NOMO-1 treated with DMSO at 0.1 percent for 48 hours (cell line): Measurements from ENCODE around the gene CAMK2A.
"Not testable (repeated sequence)": the region's sequence is repeated elsewhere in the genome, so short reads cannot be mapped to it uniquely, and the experiment has no call there.

Source experiments
- DNase-seq: peaks from one replicate; lab custom pipeline; 2025; ENCODE audit not compliant: unreplicated experiment; lab: John Stamatoyannopoulos, UW

Gene CAMK2A

DNA sequence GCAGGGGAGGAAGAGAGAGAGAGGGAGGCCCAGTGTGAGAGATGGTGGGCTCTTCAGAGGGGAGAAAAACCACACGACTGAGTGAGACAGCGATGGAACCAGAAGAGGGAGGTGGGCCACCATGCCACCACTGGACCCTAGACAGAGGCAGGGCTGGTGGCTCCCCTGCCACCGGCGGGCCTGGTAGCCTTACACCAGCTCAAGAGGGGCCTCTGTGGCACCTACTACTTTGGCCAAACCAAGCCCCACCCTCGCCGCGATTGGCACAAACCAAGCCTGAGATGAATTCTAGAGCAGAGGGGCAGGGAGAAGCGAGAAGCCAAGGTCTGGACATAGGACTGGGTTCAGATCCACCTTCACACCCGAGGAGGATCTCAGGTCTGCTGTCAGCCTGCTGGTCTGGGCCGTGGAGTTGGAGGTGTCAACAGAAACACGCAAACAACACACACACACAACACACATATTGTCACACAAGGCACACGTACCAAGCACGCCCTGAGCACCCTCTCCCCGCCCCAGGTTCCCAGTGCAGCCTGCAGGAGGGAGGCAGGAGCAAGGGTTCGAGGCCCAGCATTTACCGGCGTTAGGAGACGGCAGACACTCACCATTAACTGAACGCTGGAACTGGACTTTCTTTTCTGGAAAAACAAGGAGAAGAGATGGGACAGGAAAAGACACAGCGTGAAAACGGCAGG is 50.3 kb downstream of the CAMK2A start:
- no peak for DNase-seq

DNA sequence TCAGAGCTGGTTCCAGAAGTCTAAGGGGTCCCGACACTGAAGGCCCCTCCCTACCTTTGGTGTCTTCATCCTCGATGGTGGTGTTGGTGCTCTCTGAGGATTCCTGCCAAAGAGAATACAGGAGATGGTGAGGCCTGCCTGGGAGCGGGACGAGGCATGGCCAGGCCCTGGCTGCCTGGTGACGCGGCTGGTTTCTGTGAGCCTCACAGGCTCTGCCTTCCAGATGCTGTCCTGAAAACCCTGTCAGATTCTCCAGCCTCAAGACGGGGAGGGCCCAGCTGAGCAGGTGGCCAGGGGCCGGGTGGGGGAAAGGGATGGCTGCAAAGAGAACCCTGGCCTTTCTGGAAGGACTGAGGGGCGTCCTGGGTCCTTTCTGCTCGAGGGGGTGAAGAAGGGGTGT is 50.9 kb downstream of the CAMK2A start:
- no peak for DNase-seq

DNA sequence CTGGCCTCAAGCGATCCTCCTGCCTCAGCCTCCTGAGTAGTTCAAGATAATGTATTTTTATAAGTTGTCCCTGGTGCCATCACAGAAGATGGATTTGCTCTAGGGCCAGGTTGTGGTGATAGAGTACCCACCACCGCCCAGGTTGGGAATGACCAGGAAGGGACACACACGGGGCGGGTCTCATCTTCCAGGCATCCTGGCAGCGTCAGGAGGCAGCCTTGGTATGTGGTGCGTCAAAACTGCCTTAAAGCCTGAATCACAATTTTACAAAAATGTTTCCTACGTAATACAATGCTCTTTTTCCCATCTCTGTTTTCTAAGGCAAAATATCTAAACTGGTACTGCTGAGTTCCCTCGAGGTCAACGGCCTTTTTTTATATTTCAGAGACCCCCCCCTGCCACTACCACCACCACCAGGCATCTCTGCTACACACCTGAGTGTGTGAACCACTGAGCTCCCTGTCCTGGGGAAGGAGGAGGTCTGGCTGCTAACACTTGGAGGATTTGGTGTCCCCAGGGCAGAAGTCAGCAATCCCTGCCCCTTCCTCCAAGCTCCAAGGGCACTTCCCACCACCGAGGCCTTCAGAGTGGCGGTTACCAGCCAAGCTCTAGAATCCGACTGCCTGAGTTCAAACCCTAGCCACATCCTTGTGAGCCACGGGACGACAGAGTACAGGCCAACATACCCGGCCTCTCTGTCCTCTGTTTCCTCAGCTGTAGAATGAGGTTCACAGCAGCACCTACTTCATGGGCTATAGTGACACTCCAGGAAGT is 52.4 kb downstream of the CAMK2A start:
- DNase-seq: no peak

DNA sequence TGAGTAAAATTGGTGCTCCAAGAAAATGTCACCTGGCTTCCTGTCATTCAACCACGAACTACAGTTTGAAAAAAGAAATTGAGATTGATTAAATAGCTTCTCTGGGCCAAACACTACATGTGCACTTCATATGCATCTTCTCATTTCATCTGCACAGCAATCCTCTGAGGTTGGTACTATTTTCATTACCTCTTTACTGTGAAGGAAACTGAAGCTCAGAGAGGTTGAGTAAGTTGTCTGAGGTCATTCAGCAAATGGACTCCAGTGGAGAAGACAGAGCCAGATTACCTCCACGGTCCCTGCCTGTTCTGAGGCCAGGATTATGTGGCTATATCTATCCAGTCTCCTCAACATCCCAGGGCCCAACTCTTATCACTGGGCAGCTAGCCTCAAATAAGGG is 53.3 kb downstream of the CAMK2A start:
- DNase-seq: no peak

DNA sequence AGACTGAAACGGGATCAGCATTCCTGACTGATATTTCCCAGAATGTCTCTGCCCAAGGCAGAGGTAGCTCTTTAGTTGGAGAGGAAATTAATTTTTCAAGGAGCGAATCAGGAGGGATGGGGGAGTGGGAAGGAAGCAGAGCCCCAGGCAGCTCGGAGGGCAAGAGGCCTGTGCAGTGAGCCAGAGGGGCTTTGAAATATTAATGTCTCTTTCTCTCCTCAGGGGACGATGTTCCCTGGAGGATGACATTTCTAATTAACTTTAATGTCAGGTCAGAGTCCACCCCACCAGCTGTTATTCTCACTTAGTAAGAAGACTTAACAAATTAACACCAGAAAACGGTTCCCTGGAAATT is 54.1 kb downstream of the CAMK2A start:
- no peak for DNase-seq

DNA sequence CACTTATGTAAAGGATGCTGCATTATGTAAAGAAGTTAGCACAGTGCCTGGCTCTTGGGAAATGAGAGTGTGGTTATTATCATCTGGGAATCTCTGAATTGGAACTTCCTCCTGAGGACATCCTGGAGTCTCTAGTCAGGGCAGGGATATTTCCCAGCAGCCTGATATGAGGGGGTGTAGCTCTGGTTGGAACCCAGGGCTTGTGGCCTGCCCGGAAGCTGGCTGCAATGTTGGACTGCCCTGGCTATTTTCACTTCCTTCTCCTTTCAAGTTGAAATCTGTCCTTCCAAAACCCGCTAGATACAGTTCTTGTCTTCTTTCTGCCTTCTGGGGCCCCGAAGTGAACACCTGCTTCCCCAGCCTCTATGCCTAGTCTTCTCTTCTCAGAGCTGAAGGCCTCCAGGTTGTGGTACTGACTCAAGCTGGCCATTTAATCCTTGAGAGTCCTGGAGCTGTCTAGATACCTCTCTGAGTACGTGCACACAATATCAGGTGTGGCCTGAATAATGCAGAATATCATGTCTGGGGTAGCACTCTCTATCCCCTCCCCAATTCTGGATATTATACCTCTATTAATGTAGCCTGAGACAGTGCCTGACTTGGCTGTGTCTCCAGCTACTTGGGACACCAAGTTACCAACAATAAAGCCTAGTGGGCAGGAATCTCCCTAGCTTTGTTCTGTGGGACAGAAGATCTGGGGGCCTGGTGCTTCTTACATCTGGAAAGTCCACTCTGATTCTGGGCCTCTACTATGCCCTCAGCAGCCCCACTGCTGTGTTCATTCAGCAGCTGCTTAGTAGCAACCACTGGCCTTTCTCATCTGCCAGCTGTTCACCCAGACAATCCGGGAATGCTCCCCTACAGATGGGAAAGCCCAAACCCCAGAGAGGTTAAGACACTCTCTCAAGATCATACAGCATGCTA is 54.7 kb downstream of the CAMK2A start:
- DNase-seq: peak; percentile 62

DNA sequence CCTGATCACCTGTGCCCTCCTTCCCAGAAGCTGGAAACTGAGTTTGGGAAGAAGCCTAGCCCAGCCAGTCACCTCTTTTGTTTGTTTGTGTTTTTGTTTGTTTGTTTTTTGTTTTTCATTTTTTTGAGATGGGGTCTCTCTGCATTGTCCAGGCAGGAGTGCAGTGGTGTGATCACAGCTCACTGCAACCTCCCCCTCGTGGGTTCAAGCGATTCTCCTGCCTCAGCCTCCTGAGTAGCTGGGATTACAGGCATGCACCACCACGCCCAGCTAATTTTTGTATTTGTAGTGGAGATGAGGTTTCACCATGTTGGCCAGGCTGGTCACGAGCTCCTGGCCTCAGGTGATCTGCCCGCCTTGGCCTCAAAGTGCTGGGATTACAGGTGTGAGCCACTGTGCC is 55.9 kb downstream of the CAMK2A start:
- not testable (repeated sequence) for DNase-seq

DNA sequence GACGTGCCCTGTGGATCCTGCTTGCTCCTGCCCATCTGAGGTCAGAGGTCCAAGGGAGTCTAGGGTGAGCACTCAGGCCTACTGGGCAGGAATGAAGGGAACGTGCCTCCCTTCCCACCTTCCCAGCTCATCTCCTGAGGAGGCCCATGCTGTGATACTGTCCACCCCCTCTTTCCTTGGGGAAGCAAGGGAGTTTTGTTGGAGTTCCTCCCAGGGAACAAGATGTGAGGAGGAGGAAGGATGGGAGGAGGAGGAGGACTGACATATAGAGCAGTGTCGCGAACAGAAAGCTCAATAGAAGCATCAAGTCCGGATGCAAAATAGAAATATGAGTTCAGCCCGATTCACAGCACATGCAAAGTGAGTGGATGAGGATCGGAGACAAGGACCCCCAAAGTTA is 58.7 kb downstream of the CAMK2A start:
- DNase-seq: no peak

DNA sequence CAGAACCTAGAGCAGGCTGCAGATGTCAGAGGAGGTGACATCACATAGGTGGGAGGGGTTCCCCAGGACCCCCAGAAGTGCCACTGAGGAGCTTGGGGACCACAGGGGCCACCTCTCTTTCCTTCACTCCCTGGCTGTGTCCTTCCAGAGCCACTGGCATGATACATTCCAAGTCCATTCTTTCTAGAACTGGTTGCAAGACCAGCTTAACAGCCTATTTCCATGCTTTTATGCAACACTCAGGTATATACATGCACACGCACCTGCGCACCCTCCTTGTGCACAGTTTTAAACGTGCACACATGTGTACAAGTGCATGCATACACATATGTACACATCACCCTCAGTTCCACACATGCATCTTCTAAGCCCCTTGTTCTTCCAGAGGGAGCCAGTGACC is 60.0 kb downstream of the CAMK2A start:
- no peak for DNase-seq

DNA sequence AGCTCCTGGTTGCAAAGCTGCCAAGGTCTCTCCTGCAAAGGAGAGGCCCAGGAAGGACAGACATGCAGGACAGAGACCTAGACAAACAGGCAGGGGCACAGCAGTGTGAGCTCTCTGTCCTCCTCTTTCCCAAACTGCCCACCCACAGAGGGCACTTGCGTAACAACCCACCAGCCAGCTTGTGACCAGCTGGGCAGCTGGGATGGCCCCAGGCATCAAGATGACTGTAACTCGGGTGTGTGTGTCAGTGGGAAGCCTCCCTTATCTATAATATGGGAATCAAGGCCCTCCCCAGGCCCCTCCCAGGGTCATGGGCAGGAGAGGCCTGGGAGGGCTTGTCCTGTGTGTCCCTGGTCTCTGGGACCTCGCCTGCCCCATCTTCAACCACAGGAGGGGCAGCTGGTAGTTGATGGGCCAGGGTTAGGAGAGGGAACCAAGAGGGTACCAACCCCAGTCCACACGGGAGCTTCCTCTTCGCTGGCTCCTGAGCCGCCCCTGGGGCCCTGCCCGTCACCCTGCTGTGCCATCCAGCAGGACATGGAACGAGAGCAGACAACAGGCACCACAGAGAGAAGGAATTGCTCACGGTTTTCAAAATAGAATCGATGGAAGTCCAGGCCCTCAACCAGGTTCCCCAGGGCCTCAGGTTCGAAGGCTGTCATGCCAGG is 61.8 kb downstream of the CAMK2A start:
- no peak for DNase-seq

DNA sequence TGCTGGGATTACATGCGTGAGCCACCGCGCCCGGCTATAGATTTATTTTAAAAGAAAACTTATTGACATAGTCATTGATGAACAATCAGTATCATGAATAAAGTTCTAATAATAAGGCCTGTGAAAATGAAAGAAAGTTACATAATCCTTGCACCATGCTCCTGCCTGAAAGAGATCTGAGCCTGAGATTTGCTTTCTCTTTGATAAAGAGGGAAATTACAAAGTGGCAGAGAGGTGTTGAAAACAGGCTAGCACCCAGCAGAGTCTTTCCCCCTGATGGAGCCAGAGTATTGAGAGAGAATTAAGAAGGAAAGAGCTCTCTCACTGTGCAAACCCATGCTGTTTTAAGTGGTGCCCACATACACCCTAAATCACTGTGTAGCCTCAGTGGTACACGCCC is 62.5 kb downstream of the CAMK2A start:
- DNase-seq: no peak

DNA sequence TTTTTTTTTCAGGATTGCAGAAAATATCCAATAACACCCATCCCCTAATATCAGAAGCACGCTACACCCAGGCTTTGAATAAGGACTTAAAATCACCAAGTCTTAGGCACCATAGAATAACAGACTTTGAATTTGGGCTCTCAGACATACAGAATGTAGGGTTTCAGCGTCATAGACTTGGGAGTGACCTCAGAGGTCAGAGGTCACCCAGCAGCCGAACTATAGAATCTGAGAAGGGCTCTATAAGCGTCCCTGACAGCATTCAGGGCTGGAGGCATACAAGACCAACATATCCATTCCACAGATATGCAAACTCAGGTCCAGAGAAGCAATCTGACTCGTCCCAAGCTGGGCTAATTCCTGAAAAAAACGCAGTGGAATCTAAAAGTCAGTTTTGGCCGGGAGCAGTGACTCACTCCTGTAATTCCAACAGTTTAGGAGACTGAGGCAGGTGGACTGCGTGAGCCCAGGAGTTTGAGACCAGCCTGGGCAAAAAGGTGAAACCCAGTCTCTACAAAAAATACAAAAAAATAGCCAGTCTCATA is 65.0 kb downstream of the CAMK2A start:
- DNase-seq: no peak

DNA sequence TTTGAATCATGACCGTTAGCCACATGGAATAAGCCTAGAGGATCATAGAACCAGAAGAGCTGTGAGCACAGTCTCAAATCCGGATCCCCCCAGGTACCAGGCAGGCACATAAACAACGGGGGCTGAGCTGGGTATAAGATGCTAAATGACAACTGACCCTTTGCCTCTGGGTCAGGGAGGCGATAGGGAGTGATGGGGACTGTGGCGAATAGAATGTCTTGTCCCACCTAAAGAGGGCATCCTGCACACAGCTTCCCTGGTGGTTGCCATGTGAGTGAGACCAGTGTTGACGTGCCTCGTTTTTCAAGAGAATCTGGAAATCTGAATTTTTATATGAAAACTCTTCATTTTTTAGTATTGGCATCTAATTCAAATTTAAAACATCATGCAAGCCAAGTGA is 66.1 kb downstream of the CAMK2A start:
- DNase-seq: no peak

DNA sequence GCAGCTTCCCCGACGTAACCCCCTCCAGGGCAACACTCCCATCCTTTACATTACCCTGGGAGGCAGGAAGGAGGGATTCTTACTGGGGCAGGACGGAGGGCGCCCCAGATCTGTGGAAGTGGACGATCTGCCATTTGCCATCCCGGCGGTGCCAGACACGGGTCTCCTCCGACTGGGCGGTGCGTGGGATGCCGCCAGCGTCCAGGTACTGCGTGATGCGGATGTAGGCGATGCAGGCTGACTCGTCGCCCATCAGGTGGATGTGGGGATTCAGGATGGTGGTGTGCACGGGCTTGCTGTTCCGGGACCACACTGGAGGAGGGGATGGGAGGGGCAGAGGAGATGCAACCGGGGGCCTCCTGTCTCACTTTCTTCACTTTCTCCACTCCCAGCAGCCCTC is 66.7 kb downstream of the CAMK2A start:
- DNase-seq: no peak

DNA sequence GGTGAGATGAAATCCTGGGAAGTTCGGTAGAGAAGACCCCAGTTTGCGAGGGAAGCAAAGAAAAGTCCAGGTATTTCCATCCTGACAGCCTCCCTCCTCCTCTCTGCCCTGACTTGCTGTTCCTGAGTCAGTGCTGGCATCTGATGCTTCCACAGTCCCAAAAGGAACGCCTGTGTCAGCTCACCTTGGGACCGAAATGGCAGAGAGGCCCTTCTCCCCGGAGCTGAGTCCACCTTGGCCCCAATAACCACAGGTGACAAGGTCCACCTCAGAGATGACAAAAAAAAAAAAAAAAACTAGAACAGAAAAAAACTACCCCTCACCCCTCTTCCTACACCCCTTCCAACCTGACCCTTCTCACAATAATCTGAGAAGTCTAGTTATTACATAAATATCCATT is 68.1 kb downstream of the CAMK2A start:
- DNase-seq: no peak

DNA sequence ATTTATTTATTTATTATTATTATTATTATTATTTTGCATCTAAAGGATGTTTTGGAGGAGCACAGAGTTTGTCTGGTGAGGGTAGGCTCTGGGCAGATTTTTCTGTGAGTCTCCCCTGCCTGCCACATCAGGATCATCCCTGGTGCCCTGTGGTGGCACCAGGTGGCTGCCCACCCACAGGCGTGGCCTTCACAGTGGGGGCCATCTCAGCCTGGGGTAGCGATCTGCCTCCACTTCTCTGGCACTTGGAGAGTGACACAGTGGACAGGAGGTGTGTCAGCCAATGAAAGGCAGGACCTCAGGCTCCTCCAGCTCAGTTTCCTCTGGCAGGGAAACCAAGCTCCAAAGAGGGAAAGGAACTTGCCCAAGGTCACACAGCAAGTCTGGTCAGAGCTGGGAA is 69.7 kb downstream of the CAMK2A start:
- DNase-seq: no peak

DNA sequence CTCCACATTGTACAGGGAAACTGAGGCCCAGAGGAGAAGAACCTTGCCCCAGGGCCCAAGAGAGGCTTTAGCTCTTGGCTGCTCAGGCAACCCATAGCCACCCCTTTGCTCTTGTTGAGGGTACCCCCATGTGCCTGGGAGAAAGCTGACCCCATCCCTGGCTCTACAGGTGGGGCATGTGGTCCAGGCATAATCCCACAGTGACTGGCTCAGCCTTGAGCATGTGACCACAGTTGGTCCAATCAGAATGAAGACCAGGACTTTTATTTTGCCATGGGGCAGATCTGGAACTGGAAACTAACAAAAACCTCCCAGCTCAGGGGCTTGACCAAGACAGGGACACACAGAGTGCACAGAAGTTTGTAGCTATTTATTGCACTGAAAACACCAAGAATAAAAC is 70.4 kb downstream of the CAMK2A start:
- no peak for DNase-seq

DNA sequence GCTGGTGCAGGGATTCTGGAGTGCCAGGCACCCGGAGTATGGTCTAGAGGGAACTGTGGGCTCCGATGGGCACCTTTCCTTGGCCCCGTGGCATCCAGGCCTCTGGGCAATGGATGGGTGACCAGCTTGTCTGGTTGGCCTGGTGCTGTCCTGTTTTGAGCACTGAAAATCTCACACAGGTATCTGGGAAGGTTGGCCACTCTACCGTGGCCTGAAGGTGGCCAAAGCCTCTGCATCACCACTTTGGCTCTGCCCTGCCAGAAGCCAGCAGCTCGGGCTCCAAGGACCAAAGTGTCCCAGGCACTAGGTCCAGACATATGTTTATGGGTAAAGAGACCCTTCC is 70.9 kb downstream of the CAMK2A start:
- no peak for DNase-seq

DNA sequence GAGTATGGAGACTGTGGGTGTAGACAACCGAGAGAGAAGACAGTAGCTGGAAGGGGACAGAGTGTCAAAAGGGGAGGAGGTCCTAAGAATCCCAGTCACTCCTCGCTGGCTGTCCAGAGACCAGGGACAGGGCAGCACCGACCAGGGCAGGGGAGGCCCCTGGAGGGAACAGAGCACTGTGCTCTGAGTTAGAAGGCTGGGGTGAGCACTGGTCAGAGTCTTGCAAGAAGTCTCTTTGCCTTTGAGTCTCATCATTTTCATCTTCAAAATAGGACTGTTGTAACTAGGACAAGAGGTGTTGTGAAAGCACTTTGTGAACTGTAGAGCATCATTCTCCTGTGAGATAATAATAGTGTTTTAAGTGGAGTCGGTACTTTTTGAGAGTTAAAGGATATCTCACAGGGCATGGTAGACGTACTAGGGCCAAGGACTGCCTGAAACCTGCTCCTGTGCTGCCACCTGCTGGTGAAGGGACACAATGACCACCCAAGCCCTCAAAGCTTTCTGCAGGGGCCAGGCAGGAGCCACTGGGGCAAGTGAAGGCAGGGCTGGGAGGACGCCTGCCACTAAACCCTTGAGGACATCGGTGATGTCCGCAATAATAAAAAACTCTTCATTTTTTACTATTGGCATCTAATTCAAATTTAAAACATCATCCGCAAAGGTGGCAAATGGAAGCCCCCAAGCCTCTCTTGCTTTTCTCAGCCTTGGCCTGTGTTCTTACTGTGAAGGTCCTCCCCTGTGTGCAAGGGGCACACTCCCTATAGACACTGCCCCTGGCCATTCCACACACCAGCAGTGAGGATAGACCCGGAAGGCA is 71.5 kb downstream of the CAMK2A start:
- peak; percentile 81 for DNase-seq

DNA sequence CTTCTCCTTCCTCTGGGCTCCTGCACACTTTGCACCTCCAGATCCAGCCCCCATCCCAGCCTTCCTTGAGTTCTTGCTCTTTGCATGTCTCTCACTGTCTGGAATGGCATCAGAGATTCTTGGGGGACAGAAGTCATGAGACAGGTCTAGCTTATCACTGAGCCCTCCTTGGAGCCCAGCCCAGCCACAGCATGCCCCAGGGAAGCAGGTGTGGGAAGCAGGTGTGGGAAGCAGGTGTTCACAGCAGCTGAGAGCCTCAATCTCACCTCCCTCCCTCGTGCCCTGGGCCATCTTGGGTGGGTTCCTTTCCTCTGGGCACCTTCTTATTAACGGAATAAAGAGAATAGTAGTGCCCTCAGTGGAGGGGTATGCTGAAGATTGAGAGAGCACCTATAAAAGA is 72.5 kb downstream of the CAMK2A start:
- no peak for DNase-seq
